Fibroblast of villous mesenchyme (primary cell): ENCODE data around the gene PI4KA. TPM values are rescaled to one million over a fixed set of nuclear protein-coding genes. Genes with fewer than 3 reads are reported as not detected.
"Not testable (repeated sequence)": the region's sequence is repeated elsewhere in the genome, so short reads cannot be mapped to it uniquely, and the experiment has no call there.

Experiments used
- DNase-seq: peaks from one replicate; pipeline ENCODE4 v3.0.0-alpha.2; 2010; ENCODE audit warnings: low read depth
- H3K4me3 ChIP-seq: 2 replicates; pipeline ENCODE4 v1.5.1; 2011; ENCODE audit warnings: low read depth, mild to moderate bottlenecking, low read length
- CTCF ChIP-seq: IDR thresholded peaks from 2 replicates; pipeline ENCODE4 v1.5.1; 2012; ENCODE audit warnings: low read depth, mild to moderate bottlenecking, low read length; ENCODE audit not compliant: insufficient read depth
- total RNA-seq: library from RNA; depleted of rRNA; stranded (reverse); fragments of >200 nt; gene quantifications from 2 replicates; pipeline ENCODE4 v1.2.3, GENCODE V29; 2012

Gene PI4KA
- total RNA-seq, 1 donor, result 73.4 TPM

DNA sequence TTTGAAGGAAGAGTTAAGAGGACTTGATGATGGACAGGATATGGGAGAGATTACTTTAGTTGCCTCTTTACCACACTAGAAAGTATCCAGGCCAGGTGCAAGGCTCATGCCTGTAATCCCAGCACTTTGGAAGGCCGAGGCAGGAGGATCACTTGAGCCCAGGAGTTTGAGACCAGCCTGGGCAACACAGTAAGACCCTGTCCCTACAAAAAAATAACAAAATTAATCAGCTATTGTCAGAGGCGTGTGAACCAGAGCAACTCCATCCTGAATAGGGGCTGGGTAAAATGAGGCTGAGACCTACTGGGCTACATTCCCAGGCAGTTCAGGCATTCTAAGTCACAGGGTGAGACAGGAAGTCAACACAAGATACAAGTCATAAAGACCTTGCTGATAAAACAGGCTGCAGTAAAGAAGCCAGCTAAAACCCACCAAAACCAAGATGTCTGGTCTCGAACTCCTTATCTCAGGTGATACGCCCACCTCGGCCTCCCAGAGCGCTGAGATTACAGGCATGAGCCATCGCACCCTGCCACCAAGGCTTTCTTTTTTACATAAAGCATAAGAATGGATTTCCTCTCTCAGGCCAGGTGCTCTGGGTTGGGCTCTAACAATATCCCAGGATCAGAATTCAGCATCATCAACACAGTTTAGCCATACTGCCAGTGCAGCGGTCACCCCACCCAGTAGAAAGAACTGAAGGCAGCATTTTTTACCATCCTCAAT, 17.8 kb downstream of the PI4KA start:
- no peak overlapping the region for H3K4me3 ChIP-seq
- no peak for TF ChIP-seq CTCF
- DNase-seq, result no peak

- no peak for TF ChIP-seq CTCF
- H3K4me3 ChIP-seq, result no peak overlapping the region
These were observed 18.6 kb downstream of the PI4KA start for GRCh38 chr22:20839837-20840645.

DNA sequence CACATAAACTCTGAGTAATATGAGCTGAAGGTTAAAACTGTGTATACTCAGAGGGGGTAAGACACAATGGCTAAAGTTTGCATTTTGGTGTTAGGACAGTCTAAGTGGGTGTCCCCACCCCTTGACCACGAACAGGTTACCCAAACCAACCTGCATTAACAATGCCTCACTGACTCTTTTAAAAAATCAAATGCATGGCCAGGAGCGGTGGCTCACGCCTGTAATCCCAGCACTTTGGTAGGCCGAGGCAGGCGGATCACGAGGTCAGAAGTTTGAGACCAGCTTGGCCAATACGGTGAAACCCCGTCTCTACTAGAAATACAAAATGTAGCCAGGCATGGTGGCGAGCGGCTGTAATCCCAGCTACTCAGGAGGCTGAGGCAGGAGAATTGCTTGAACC, 19.3 kb downstream of the PI4KA start:
- DNase-seq, H3K4me3 ChIP-seq: not testable (repeated sequence)

More at GRCh38 chr22:20839837-20840645, 18.6 kb downstream of the PI4KA start:
- DNase-seq, result no peak

DNA sequence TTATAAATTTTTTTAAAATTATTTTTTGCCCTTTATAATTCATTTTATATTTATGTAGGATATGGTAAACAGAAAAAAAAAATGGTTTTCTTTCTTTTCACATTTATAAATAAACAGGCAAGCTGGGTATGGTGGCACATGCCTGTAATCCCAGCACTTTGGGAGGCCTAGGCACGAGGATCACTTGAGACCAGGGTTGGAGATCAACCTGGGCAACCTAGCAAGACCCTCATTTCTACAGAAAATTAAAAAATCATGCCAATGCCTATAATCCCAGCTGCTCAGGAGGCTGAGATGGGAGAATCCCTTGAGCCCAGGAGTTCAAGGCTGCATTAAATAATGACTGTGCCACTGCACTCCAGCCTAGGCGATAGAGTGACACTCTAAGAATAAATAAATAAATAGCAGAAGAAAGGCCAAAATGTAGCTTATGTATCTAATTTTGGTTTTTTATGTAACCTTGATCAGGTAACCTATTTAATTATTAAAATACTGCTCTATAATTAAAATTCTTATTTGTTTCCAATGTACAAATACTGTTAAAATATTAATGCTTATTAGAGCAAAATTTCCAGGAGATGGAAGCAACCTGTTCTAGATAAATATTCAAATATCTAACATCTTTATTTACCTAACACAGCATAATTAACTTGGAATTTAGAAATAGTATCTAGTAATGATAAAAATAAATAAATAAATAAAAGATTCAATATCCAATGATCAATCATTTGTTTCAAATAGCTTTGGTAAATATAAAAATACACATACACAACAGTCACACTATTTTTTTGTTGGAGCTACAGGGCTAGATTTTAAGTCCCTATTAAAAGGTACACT, 21.4 kb downstream of the PI4KA start:
- no peak for DNase-seq
- no peak for TF ChIP-seq CTCF

DNA sequence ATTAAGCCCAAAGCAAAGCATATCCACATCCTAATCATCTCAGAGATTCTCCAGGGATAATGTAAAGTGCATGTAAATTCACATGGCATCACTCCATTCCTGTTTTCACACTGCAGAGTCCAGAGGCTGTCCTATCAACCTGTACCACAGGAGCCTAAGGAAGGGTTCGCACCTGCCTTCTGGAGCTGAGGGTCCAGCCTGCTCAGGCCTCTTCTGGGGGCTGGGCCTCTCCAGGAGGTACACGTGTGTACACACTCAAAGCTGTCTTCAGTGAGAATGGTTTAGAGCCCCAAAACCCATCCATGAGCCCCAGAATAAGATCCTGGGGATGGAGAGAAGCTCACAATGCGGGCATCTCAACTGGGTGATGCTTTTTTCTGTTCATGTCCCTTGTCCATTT, 23.9 kb downstream of the PI4KA start:
- no peak for DNase-seq
- H3K4me3 ChIP-seq, result no peak overlapping the region
- no peak for TF ChIP-seq CTCF

More for the DNA sequence above, 21.4 kb downstream of the PI4KA start:
- no peak overlapping the region for H3K4me3 ChIP-seq

DNA sequence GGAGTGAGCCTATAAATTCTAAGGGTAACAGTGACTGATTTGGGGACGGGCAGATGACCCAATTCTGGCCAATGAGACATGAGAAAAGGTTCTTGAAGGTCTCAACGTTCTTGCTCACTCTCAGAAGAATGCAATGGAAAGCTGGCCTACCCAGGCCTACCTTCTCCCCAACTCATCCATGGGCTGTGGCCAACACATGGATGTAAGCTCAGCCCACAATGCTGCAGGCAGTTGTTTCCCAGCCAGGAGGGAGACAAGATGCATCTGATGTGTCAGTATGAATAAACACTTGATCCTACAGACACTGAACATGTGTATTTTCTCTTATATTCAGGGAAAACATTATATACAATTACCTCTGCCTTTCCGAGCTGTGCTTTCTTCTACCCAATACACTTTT, 24.4 kb downstream of the PI4KA start:
- no peak for TF ChIP-seq CTCF
- H3K4me3 ChIP-seq, result no peak overlapping the region

DNA sequence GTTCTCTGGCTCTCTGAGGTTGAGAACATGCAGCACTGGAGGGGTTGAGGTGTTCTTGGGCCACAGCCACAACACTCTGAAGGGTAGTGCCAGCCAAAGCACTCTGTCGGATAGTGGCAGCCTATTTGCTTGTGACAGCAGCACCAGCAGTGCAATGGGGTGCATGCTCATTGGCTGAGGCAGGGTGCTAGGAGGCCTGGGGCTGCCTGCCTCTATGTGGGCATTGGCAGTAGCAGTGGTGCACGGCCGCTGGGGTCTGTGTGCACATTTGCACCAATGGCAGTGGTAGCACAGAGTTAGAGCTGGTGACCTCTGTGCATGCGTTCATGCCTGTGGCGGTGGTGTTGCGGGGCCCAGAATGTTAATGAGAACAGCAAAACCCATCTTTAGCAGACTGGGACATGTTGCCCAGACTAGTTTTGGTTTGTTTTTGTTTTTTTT, 25.4 kb downstream of the PI4KA start:
- DNase-seq, result no peak
- TF ChIP-seq CTCF, result no peak
- no peak overlapping the region for H3K4me3 ChIP-seq

More for the DNA sequence above, 24.4 kb downstream of the PI4KA start:
- no peak for DNase-seq
